Mucosa of descending colon (tissue), 3 donors: ENCODE results near the gene KLHL21. TPM values are rescaled to one million over a fixed set of nuclear protein-coding genes. Genes with fewer than 3 reads are reported as not detected.

Experiments used
- ATAC-seq: fragments of 200-7000 bp; cut with Tn5 transposase; one replicate; pipeline ENCODE4 v1.9.1; 2020; ENCODE audit warnings: mild to moderate bottlenecking, moderate library complexity
- DNase-seq, 3 donors: peaks; one replicate each; pipeline ENCODE4 v3.0.0-alpha.2; 2020
- H3K36me3 ChIP-seq: fragments of 200-600 bp; one replicate; pipeline ENCODE4 v1.8.0; 2021; ENCODE audit warnings: low read depth, mild to moderate bottlenecking
- H3K4me1 ChIP-seq: fragments of 200-600 bp; one replicate; pipeline ENCODE4 v1.8.0; 2021; ENCODE audit warnings: low read depth, mild to moderate bottlenecking
- H3K4me3 ChIP-seq: fragments of 200-600 bp; one replicate; pipeline ENCODE4 v1.8.0; 2021; ENCODE audit warnings: mild to moderate bottlenecking
- H3K9me3 ChIP-seq: fragments of 200-600 bp; one replicate; pipeline ENCODE4 v1.8.0; 2021; ENCODE audit warnings: mild to moderate bottlenecking
- CTCF ChIP-seq: fragments of 200-600 bp; IDR thresholded peaks from one replicate; pipeline ENCODE4 v1.8.0; 2022; ENCODE audit warnings: antibody characterized with exemption, mild to moderate bottlenecking
- intact Hi-C, 2 donors: fragments of 100-400 bp; cut with DNase I in 1 of 2; cut with micrococcal nuclease in 1 of 2; formaldehyde crosslinking; loops; one replicate each; pipeline versions ENCODE4 v1.11.0 to v1.11.1; 2022; cut with DNase I, micrococcal nuclease
- total RNA-seq, 3 donors: library from RNA; stranded (reverse); fragmentation: NEBNext Ultra II Directional in 2 of 3; extraction: Animal tissue kit (Norgen Biotek cat#: 25700) in 2 of 3; gene quantifications; one replicate each; pipeline versions ENCODE4 v1.2.1 to v1.2.4, GENCODE V29; 2021 to 2023
- donor health status: DM: no; HTN: no; CAD: no; lungs with moderate emphysema.
- donor health status: DM: no; HTN: no; CAD: no.
- donor health status: DM: no; HTN: yes; CAD: no.

Gene KLHL21
- total RNA-seq, 3 donors from 2014 or later = 8.7 to 68.2 (median 10.7) TPM

GRCh38 chr1:6614019-6614928 lies 11.6 kb upstream of the KLHL21 start:
- Histone ChIP-seq H3K4me1 (peaks cover 8% of the 10 kb centered on the region), H3K4me3 (peak overlapping the region; percentile 86), H3K36me3 (no peaks in the 10 kb centered on the region), H3K9me3 (no peaks in the 10 kb centered on the region)
- TF ChIP-seq CTCF = no peak
- intact Hi-C loops = no loop called here
- ATAC-seq (peak; percentile 7), DNase-seq (peak; percentile 68 to 84 (median 77))

DNA sequence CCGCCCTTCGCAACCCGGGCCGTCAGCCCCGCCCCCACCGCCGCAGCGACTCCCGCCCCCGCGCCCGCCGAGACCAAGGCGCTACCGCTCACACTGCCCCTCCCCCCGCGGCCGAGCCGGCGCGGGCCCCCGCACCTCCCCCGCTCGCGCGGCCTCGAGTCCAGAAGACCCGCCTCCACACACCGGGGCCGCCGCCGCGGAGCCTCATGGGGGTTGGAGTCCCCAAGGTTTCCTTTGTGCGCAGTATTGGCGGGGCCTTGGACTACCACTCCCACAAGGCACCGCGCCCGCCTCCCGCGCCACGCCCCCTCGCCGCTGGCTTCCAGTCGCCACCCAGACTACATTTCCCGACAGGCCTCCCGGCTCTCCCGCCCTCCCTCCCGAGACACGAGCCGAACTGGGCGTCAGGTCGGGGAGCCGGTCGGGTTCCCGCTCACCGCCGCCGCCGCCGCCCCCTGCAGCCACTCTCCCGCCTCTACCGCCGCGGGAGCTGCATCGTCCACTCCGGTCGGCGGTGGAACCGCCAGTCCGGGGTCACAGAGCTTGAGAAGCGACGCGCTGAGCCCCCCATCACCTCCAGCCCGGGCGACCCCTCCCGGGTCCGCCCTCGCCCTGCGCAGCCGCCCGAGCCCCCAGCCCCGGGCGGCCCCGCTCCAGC lies 10.8 kb upstream of the KLHL21 start, which contains the start of gene PHF13:
TSS of gene PHF13 (plus strand) at position 371 of the 658 bp plus-strand sequence. CDS start 336 bp downstream, outside the sequence.
- Histone ChIP-seq H3K4me1 (peaks cover 8% of the 10 kb centered on the region), H3K36me3 (no peaks in the 10 kb centered on the region), H3K9me3 (no peaks in the 10 kb centered on the region), H3K4me3 (peak within 1 kb of the TSS; percentile 86)
- intact Hi-C loops = no loop called here
- ATAC-seq (peak; percentile 96), DNase-seq (peak; percentile 100)
- TF ChIP-seq CTCF = no peak

DNA sequence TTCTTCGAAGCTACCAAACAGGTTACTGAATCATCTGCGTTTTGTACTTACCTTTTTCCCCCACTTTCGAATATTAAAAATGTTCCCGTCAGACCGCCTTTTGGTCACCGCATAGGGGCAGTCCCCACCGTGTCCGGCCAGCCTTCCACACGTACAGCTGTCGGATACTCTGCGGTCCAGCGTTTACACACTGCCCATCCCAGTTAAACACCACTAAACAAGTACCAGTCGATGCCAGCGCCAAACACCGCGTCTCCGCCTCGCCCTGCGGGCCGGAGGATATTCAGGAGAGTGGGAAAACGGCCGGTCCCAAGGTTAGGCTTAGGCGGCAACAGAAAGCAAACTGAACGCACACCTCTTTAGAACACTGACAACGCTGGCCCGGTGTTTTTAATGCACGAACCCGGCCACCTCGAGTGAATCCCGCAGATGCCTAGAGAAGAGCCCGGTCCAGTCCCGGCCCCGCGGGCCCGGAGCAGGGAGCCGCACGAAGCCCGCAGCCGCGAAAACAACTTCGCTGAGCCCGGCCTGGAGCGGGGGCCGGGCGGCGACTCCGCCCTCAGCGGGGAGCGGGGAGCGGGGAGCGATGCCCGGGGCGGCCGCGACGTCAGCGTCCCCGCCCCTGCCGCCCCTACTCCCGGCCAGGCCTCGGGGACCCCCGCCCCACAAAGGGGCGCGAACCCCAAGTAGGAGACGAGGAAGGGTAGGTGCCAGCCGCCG lies 10.1 kb upstream of the KLHL21 start:
- Histone ChIP-seq H3K4me3 (peak overlapping the region; percentile 32), H3K36me3 (no peaks in the 10 kb centered on the region), H3K9me3 (no peaks in the 10 kb centered on the region), H3K4me1 (peaks cover 8% of the 10 kb centered on the region)
- DNase-seq = peak; percentile 64 to 80 (median 79)
- ATAC-seq = peak; percentile 52
- TF ChIP-seq CTCF = no peak
- intact Hi-C loops = no loop called here

DNA sequence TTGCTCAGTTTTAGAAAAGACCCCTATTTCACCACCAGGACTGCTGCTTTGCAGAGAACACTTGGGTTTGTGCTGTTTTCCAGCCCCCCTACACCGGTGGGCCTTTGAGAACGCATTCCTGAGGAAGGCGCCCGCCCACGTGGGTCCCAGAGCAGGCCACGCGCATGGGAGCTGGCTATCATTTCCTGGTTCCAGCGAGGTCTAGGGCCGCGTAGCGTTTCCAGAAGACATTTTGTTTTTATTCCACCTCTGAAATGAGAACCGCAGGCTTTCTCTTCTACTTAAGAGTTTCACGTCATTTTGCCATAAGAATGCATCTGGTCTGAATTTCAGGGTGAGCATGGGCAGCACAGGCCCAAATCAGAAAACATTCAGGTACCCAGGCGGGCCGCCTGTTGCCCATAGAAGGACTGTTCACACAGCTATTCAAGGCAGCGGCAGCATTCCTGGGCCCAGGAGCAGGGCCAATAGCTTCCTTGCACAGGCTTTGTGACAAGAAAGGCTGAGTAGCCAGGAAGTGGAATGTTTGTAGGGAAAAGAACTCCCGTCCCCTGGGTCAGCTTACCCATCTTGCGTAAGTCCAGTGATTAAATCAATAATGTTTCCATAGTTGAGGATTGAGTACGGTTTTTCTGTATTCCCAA lies 1.4 kb upstream of the KLHL21 start:
- ATAC-seq (no peak), DNase-seq (peak; percentile 49 to 69 (median 60))
- no peaks in the 10 kb centered on the region for H3K9me3 ChIP-seq
- H3K4me3 ChIP-seq = no peak overlapping the region
- TF ChIP-seq CTCF = no peak
- no peaks in the 10 kb centered on the region for H3K36me3 ChIP-seq
- peaks cover 16% of the 10 kb centered on the region for H3K4me1 ChIP-seq
- intact Hi-C loops = no loop called here
